Dendritic cell treated with granulocyte-macrophage colony-stimulating factor and Interleukin-4, amounts not matched to agents 40 ng/mL and 50 ng/mL, for 4 days (primary cell): Measurements from ENCODE around the gene CEL.

Source experiments
- H3K27ac Mint-ChIP-seq: one replicate; pipeline ENCODE4 v1.8.0; 2022; ENCODE audit warnings: mild to moderate bottlenecking, mixed read lengths
- H3K27me3 Mint-ChIP-seq: one replicate; pipeline ENCODE4 v1.8.0; 2022; ENCODE audit warnings: mild to moderate bottlenecking, mixed read lengths
- H3K36me3 Mint-ChIP-seq: one replicate; pipeline ENCODE4 v1.8.0; 2022; ENCODE audit warnings: low read depth, mixed read lengths
- H3K4me1 Mint-ChIP-seq: one replicate; pipeline ENCODE4 v1.8.0; 2022; ENCODE audit warnings: low read depth, mixed read lengths
- H3K4me3 Mint-ChIP-seq: one replicate; pipeline ENCODE4 v1.8.0; 2022; ENCODE audit warnings: mild to moderate bottlenecking, moderate library complexity, mixed read lengths
- H3K9me3 Mint-ChIP-seq: one replicate; pipeline ENCODE4 v1.8.0; 2022; ENCODE audit warnings: mixed read lengths
- intact Hi-C: fragments of 100-400 bp; cut with micrococcal nuclease; formaldehyde crosslinking; loops from one replicate; pipeline ENCODE4 v1.15.0; 2022

CEL gene

DNA sequence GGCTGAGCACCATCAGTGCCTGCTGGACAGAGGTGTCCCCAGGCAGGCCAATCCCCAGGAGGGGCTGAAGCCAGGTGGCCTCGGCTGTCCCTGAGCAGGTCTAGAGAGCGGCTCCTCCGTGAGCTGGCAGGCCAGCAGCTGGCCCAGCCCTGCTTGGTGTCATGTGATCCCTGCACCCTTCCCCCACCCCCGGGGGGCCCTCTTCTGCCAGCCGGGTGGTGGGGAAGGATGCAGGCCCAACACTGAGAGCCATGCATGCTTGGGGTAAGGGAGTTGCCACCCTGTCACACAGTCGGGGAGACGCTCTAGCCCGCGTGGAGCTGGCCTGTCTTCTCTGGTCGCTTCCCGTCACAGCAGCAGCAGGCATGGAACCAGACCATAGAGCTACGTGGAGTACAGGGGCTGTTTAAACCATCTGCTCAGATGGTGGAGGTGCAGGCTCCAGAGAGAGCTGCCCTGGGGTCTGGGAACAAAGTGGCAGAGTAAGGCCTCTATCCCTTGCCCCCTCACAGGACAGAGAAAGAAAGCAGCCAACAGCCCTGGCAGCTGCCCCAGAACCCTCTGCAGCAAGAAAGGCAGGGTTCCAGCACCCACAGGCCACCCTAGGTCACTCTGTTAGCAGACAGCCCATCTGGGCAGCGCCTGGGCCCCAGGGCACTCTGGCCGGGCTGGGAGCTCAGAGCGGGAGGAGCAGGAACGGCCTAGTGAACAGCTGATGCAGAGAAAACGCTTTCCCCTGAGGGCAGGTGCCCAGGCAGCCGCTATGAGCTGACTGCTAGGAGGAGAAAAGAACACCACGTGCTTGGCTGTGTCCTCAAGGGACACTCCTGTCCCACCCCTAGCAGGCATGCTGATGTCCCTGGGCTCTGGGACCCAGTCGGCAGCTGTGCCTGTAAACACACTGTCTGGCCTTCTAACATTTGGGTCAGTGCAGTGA, 52.4 kb downstream of the CEL start:
- Mint-ChIP-seq H3K9me3 (no peaks in the 10 kb centered on the region), H3K36me3 (peaks cover 81% of the 10 kb centered on the region), H3K4me1 (peaks cover 84% of the 10 kb centered on the region), H3K4me3 (peak overlapping the region; percentile 69), H3K27me3 (no peaks in the 10 kb centered on the region), H3K27ac (peak overlapping the region; percentile 99)
- intact Hi-C loops: loop anchor here (1.0 kb wide), 1 partner anchor 7 kb away; the partner anchor contains the start of gene RALGDS

DNA sequence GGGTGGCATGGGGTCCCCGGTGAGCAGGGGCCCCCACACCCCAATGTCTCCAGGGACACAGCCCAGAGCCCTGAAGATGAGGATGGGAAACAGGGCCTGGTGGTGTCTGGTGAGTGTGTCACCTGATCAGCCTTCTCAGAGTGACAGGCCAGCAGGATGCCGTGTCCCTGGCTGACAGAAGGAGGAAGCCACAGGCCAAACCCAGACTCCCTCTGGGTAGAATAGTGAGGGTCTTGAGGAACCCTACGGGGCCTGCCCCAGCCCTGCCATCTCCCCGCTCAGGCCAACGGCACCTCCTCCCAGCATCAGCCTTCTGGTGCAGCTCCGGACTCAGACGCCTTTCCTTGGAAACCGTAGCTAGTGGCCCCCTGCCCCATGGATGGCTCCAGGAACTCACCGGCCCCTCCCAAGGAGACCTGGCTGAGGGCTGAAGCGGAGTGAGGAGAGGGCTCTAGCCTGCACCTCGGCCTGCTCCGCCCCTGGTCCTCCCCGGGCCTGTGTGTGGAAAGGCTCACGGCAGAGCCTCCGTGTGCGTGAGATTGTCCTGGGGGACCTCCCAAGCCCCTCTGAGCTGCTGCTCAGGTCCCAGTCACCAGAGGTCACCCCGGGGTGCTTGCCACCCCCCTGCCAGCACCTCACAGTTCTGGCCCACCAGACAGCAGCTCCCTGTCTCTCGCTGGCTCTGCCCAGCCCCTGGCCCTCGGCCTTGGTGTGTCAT, 53.3 kb downstream of the CEL start:
- peaks cover 83% of the 10 kb centered on the region for H3K4me1 Mint-ChIP-seq
- peak overlapping the region; percentile 99 for H3K27ac Mint-ChIP-seq
- no peaks in the 10 kb centered on the region for H3K27me3 Mint-ChIP-seq
- no peaks in the 10 kb centered on the region for H3K9me3 Mint-ChIP-seq
- intact Hi-C loops: no loop called here
- H3K4me3 Mint-ChIP-seq: peak overlapping the region; percentile 69
- peaks cover 81% of the 10 kb centered on the region for H3K36me3 Mint-ChIP-seq

DNA sequence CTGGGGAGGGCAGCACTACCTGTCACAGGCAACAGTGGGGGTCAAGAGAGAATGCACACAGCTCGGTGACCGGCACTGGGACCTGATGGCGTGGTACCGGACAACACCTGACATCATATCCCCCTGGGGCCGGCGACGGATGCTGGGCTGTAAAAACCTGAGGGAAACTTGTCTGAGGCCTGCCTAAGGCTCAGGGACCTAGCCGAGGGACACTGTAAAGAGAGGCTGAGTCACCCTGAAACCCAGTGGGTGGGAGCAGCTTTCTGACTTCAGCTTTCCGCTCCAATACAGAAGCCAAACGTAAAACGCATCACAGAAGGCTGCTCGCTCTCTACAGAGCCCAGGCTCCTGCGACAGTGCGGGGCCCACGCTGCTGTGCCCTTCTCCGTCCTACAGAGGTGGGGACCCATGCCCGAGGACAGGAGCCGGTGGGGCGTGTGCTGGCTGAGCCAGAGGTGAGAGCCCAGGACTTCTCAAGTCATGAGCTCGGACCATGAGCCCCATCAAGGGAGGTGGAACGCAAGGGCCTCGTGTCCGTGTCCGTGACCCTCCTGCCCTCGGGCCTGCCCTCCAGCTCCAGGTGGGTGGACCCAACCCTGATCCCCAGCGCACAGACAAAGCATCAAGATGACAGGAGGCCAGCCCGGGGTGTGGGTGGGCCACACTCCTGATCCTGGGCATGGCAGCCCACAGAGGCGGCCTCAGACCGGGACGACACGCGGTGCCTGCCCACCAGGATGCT, 54.0 kb downstream of the CEL start:
- Mint-ChIP-seq H3K36me3 (peaks cover 79% of the 10 kb centered on the region), H3K9me3 (no peaks in the 10 kb centered on the region), H3K27me3 (no peaks in the 10 kb centered on the region), H3K4me3 (peak overlapping the region; percentile 69), H3K27ac (peak overlapping the region; percentile 99), H3K4me1 (peaks cover 80% of the 10 kb centered on the region)
- intact Hi-C loops: no loop called here

DNA sequence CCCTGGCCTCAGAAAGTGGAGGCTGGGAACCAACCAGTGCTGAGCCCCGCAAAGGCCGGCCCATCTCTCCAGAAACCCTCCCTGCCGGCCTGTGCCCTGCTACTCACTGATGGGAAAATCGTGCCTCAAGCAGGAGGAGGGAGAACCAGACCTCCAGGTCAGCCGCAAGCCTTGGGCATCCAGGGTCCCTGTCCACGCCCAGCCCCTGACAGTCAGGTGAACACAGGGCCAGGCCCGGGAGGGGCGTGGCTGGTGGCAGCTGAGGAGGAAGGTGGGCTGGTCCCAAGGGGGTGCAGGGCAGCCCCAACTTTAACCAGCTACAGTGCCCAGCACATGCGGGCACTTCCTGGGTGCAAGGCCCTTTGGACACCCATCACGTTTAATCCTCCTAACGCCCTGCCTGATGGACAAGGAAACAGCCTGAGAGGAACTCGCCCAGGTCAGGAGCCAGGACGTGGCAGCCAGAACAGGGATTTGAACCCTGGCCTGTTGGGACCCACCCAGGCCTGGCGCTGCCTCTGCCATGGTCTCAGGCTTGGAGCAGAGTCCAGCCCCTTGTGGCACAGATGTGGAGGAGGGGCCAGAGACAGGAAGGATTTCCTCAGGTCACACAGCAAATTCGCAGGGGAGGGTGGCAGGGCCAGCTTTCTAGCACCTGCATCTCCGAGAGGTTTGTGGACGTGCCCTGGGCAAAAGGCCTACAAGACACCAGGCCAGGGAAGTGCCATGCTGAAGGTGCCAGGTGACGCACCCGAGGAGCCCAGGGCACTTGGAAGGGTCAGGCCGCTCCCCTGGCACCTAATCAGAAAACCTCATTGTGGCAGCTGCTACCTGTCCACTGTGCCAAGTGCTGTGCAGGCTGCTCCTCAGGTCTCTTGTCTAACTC, 54.8 kb downstream of the CEL start:
- Mint-ChIP-seq H3K4me1 (peaks cover 81% of the 10 kb centered on the region), H3K36me3 (peaks cover 71% of the 10 kb centered on the region), H3K27me3 (no peaks in the 10 kb centered on the region), H3K27ac (peak overlapping the region; percentile 99), H3K9me3 (no peaks in the 10 kb centered on the region), H3K4me3 (peak overlapping the region; percentile 69)
- intact Hi-C loops: no loop called here

DNA sequence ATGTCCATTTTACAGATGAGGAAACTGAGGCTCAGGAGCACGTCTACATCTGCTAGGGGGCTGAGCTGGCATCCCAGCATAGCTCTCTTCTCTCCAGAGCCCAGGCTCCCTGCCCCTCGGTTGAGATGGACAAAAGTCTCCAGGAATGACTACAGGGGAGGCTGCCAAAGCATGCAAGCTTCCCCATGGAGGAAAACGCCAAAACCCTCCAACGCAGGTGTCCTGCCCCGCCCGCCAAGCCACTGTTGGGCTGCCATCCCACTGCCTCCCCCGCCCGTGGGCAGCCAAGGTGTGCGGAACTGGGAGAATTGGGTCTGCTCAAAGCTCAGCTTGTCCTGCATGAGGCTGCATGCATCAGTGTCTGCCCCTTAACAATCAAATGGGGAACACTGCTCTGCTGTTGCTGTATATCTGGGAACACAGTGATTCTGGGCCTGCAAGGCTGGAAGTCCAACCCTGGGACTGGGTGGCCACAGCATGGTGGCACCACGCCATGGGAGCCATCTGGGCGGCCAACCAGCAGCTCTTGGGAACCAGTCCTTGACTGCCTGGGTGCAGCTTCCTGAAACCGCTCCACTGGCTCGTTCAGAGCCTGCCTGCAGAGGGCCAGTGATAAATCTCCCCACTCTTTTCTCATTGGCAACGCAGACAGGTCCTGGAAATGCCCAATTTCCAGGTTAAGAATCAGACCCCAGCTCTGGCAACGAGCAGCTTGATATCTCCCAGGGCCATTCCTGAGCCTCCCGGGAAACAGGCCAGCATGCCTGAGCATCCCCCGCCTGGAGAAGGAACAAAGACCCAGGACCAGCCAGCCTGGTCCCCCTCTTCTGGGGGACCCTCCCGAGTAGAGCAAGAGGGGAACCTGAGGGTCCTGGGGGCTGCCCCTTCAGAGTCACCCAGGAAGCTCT, 55.7 kb downstream of the CEL start:
- Mint-ChIP-seq H3K27ac (peak overlapping the region; percentile 99), H3K4me1 (peaks cover 81% of the 10 kb centered on the region), H3K4me3 (peak overlapping the region; percentile 53), H3K36me3 (peaks cover 62% of the 10 kb centered on the region), H3K9me3 (no peaks in the 10 kb centered on the region), H3K27me3 (no peaks in the 10 kb centered on the region)
- intact Hi-C loops: no loop called here

DNA sequence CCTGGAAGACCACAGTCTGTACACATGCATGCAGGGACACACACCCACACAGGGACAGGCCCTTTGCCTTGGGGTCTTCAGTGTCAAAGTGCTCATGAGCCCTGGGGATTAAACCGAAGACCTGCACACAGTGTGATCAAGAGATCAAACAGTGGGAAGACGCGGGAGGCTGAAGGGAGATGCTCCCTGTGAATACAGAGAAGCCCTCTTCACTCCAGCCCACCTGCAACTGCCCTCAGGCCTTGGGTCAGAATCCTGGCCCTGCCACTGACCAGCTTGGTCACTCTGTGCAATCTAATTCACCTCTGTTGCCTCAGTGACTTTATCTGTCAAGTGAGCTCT, 56.4 kb downstream of the CEL start:
- no peaks in the 10 kb centered on the region for H3K27me3 Mint-ChIP-seq
- peaks cover 59% of the 10 kb centered on the region for H3K36me3 Mint-ChIP-seq
- H3K4me3 Mint-ChIP-seq: peak overlapping the region; percentile 82
- H3K9me3 Mint-ChIP-seq: no peaks in the 10 kb centered on the region
- intact Hi-C loops: no loop called here
- H3K4me1 Mint-ChIP-seq: peaks cover 81% of the 10 kb centered on the region
- peak overlapping the region; percentile 99 for H3K27ac Mint-ChIP-seq

DNA sequence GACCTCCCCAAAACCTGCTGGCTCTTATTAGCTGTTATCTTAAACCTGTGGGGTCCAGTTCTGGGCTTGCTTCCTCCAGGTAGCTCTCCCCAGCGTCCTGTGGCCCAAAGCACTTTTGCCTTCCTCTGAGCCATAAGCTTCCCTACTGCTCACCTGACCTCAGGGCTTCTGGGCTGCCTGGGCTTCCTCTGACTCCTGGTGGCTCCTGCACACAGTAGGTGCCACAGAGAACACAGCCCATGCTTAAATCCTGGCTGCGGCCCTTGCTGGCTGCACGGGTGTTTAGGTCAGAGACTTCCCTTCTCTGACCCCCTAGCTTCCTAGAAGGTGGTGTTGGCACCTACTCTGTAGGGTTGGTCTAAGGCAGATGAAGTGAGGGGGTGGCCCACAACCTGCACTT, 56.8 kb downstream of the CEL start:
- no peaks in the 10 kb centered on the region for H3K9me3 Mint-ChIP-seq
- H3K27me3 Mint-ChIP-seq: no peaks in the 10 kb centered on the region
- peaks cover 59% of the 10 kb centered on the region for H3K36me3 Mint-ChIP-seq
- peak overlapping the region; percentile 99 for H3K27ac Mint-ChIP-seq
- intact Hi-C loops: no loop called here
- peaks cover 81% of the 10 kb centered on the region for H3K4me1 Mint-ChIP-seq
- H3K4me3 Mint-ChIP-seq: peak overlapping the region; percentile 82

DNA sequence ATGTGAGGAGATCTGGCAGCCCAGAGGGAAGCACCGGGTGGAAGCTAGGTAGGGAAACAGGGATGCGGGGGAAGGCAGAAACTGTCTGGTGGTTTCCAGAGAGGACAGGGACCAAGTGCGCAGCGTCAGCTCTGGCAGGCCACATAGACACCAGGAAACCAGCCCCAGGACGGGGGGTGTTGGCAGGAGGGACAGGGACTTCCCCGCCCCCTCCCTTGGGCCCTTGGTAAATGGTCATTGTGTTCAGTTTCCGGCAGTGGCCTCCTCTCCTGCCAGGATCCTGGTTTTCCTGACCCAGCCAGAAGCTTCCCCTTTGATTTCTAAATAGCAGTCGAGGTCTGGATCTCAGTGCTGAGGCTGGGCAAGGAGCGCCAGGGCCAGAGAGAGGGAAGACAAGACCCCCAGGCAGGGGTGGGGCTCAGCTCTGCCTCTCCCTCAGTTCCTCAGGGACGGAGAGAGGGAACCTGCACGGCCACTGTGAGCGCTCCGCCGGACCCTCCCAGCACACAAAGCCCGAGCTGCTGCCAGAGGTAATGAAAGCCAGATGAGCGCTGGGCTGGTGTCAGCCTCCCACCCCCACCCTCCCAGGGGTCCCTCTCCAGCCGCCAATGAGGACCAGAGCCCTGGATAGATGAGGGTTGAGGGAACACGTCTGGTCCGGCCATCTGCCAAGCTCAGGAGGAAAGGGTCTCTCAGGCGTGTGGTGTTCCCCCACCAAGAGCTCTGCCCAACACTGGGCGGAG, 57.5 kb downstream of the CEL start:
- H3K36me3 Mint-ChIP-seq: peaks cover 59% of the 10 kb centered on the region
- H3K4me1 Mint-ChIP-seq: peaks cover 81% of the 10 kb centered on the region
- H3K27ac Mint-ChIP-seq: peak overlapping the region; percentile 99
- H3K9me3 Mint-ChIP-seq: no peaks in the 10 kb centered on the region
- intact Hi-C loops: no loop called here
- H3K27me3 Mint-ChIP-seq: no peaks in the 10 kb centered on the region
- H3K4me3 Mint-ChIP-seq: peak overlapping the region; percentile 82

DNA sequence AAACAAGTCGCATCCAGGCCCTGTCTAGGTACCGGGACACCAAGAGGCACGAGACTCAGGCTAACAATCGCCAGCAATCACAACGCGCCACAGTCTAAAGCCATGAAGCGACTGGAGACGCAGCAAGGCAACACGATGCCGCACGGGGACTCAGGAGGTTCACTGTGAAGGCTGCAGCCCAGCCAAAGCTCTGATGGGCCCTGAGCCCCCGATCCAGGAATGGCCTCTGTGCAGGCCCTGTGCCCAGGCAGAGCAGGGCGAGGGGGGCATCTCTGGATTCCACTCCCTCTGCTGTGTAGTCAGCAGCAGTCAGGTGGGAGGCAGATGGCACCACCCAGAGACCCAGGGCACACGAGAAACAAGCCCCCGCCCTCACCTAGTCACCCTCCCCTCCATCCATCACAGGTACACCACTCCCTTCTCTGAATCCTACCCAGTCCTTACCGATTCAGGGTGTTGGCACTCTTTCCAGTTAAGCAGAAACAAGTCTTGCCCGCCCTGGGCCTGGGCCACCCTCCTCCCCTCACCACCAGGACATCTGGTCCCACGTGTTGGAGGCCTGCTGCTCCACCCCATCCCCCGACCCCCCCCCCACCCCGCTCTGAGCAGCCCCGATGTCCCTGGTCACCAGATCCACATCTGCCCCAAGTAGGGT, 58.2 kb downstream of the CEL start:
- no peaks in the 10 kb centered on the region for H3K9me3 Mint-ChIP-seq
- peak overlapping the region; percentile 99 for H3K27ac Mint-ChIP-seq
- peak overlapping the region; percentile 82 for H3K4me3 Mint-ChIP-seq
- H3K27me3 Mint-ChIP-seq: no peaks in the 10 kb centered on the region
- intact Hi-C loops: no loop called here
- peaks cover 81% of the 10 kb centered on the region for H3K4me1 Mint-ChIP-seq
- peaks cover 56% of the 10 kb centered on the region for H3K36me3 Mint-ChIP-seq

DNA sequence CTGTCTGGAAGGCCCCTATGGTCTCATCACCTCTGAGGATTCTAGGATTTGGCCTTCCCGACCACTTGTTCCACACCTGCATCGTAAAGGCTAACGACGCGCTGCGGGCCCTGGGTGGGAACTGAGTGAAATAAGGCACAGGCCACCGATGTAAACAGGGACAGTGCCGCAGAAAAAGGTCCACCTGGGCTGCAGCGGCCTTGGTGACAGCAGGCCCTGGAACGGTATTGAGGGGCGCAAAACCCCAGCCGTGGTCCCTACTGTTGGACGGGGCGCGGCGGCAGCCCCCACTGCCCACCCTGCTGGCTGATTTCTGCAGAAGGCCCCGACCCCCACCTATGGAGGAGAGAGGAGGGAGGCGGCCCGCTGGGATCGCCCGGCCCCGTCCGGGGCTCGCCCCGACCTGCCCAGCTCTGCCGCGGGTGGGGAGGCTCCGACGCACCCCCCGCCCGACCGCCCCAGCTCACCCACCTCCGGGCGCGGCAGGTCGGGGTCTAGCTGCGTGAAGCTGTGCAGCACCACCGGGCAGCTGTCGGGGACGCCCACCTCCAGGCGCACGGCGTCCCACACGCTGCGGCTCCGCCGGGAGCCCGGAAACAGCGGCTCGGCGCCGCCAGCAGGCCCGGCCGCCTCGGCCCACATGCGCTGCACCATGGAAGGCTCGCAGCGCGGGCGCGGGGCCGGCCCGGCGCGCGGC, 58.9 kb downstream of the CEL start:
- Mint-ChIP-seq H3K27me3 (no peaks in the 10 kb centered on the region), H3K4me1 (peaks cover 81% of the 10 kb centered on the region), H3K4me3 (peak overlapping the region; percentile 82), H3K27ac (peak overlapping the region; percentile 99), H3K9me3 (no peaks in the 10 kb centered on the region), H3K36me3 (peaks cover 49% of the 10 kb centered on the region)
- intact Hi-C loops: loop anchor here (1.0 kb wide), 1 partner anchor 7 kb away; no protein-coding TSS in a partner anchor
